Cerebellar nuclear complex (tissue), 1 donor: ENCODE results near the gene PI4K2B.
"Not testable (repeated sequence)": the region's sequence is repeated elsewhere in the genome, so short reads cannot be mapped to it uniquely, and the experiment has no call there.

Source experiments
- DNase-seq, 2 experiments: peaks; one replicate each; lab custom pipeline; 2025; lab: John Stamatoyannopoulos, UW

The PI4K2B gene

DNA sequence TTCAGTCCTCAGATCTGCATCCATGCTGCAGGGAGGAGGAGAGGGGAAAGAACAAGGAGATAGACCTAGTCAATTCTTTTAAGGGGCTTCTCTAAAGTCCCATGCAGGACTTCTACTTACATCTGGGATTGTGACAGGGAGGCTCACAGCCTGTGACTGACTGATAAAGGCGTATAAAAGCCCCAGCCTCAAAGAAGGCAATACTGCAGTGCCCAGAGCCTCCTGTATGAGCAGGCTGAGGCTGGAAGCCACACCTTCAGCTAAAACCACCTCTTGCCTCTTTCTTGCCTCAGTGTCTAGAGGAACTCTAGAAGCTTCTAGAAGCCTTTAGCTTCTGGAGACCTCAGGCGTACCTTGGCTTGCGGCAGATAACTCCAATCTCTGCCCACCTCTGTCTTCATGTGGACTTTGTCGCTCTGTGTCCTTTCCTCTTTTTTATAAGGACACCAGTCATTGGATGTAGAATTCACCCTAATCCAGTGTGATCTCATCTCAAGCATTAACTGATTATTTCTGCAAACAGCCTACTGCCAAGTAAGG lies 72.8 kb downstream of the PI4K2B start:
- DNase-seq, result no peak

DNA sequence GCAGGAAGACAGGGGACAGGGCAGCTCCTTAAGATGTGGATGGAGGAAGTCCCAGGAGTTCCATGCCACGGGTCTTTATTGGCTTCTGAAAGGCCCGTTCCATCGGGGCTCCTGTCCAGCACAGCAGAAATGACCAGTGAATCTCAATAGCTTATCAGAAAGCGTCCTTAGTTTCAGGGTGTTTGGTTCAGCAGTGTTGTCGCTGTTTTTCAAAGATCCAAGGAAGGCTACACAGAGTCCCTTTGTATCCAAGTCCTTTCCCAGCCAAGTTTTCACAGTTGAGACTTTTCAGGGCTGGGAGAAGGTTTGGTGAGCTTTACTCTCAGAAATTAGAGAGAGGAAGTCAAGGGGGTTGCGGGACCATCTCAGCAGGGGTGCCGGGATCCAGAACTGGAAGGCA lies 73.8 kb downstream of the PI4K2B start:
- DNase-seq, result no peak

DNA sequence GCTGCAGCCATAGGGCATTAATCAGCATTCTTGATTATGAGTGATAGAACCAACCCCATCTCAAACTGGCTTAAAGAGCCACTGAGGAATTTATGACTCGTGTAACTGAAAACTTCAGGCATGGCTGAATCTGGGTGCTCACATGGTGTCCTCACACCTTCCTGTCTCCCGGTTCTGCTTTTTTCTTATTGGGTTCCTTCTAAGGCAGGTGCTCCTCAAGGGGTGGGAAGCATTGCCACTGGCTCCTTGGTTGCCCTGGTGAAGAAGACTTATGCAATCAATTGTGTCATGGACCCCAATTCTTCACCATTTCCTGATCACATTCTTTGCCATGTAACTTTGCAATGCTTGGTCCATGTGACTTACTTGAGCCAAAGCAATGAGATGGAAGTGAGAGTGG lies 74.5 kb downstream of the PI4K2B start:
- no peak for DNase-seq

DNA sequence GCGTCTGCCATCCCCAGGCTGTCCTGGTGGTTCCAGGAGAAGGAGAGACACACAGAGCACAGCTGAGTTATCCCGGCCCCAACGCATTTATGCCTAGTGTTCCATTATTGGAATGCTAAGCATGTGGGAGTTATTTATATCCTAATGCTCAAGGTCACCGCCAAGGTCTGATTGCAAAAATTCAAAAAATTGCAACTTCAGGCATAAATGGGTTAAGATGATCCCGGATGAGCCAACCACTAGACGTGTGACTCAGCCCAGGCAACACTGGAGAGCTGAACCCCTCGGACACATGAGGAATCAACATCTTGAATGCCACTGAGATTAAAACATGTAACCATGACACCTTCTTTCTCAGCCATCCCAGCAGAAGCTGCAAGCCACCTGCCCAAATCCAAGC lies 74.9 kb downstream of the PI4K2B start:
- DNase-seq, result no peak

DNA sequence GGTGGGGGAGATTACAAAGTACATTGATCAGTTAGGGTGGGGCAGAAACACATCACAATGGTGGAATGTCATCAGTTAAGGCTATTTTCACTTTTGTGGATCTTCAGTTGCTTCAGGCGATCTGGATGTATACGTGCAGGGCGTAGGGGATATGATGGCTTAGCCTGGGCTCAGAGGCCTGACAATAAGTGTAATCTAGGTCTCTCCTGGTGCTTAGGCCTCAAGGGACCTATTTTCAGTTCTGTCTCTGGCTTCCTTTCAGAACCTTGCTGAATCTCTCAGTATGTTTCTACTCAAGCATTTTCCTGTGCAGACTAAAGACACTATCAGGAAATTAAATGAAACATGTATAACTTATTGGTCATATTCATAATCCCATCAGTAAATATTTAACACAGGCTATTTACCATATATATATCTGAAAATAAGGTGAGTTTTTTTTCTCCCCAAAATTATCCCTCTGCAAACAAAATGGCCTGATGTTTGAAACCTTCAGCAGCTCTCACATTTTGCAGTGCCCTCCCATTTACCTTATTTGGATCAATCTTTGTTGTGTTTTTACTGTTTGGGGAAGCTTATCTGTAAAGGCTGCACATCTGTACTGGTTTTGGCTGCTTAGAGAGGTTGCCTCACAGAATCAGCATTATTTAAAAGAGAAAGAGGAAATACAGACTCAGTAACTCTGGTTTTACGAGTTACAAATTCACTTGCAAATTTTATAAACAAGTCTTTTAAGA lies 76.4 kb downstream of the PI4K2B start:
- no peak for DNase-seq

DNA sequence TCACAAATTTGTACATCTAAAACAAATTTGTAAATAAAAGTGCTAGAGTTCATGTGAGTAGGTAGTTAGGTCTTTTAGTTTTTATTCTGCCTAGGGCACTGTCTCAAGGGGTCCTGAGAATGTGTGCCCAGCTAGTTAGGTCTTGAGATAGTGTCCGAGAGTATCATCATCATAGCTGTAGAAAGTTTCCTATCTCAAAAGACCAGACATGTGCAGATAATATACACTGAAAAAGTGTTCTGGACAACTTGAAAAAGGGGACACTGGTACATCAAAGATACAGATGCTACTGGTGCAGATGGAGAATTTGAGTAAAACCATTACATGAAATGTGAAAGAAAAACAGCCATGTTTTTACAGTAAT lies 77.0 kb downstream of the PI4K2B start:
- no peak for DNase-seq

DNA sequence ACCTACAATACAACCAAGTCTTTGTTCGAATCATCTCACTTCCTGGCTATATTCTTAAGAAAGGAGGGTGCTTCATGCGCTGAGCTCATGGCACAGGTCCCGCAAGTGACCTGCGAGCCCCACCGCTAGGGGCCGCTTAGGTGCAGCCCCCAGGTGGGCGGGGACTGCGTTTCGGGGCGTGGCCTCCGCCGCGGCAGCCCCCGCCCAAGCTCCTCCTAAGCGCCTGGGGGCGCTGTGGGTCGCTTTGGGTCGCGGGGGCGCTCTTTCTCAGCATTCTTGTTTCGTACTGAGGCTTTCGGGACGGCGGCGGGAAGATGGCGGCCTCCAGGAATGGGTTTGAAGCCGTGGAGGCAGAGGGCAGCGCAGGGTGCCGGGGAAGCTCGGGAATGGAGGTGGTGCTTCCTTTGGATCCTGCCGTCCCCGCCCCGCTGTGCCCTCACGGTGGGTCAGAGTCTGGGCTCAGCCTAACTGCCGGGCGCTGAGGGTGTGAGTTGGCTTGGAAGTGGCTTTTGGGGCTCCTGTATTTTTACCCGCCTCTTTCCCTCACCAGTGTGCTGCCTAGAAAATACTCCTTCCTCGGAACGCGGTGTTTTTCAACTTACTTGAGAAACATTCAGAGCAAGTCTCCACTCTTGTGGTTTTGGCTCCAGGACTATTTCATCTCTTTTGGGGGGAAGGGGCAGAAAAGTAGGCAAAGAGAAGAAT lies 78.8 kb downstream of the PI4K2B start, which contains the start of gene ZCCHC4:
TSS of gene ZCCHC4 (plus strand) at position 279 of the 705 bp plus-strand sequence. CDS start at position 315, 36 bp downstream.
- peak in 1 of 2 experiments; percentile 31 for DNase-seq

DNA sequence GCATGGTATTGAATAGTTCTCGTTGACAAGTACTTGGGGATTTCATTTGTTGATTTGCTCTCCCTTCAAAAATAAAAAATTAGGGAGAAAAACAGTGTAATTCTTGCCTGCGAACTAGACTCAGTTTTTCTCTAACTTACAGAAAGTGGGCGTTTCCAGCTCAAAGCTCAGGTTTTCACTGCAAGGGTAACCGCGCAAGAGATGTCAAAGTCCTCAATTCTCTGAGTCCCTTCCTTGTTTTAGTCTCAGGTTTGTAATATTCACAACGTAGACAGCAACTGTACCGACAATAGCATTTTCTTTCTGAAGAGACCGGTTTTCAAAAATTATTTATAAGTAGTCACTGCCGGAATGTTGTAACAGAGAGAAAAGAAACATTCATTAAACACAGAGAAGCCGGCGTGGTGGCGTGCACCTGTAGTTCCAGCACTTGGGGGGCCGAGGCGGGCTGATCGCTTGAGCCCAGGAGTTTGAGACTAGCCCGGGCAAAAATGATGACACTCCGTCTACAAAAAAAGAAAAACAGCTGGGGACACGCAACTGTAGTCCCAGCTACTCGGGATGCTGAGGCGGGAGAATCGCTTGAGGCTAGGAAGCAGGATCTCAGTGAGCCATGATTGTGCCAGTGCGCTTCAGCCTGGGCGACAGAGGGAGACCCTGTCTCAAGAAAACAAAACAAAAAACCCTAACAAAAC lies 79.5 kb downstream of the PI4K2B start:
- DNase-seq, result no peak

DNA sequence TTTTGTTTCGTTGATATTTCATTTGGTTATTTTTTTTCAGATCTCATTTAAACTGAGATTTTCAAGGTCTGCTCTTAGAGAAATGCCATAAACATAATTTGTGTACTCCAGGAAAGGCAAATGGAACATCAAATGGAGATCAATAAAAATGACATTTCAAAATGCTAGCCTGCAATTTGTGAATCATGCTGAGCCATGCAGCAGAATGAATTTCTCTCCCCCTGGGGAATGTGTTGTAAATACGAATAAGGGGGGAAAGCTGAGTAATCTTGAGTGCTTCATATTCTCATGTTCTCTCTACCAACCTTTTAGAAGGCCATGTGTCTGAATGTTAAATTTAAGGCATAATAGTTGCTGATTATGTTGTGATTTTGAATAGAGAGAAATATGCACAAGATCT lies 86.5 kb downstream of the PI4K2B start:
- no peak for DNase-seq

DNA sequence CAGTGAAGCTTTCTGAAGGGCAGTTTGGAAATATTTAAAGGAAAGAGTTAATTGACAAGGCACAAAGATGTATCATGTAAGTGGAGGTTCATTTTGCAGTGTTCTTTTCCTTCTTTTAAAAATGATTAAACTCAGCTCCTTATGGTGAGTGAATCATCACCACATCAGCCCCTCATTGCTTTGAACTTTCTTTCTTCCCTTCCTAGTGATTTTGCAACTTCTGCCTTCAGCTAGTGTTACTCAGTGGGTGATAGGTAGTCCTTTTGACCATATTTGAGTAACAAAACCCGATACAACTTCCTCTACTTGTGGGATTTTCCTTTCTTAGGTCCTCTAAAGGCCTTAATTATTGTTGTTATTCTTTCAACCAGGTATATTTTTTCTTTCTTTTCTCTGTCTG lies 86.9 kb downstream of the PI4K2B start:
- no peak for DNase-seq

DNA sequence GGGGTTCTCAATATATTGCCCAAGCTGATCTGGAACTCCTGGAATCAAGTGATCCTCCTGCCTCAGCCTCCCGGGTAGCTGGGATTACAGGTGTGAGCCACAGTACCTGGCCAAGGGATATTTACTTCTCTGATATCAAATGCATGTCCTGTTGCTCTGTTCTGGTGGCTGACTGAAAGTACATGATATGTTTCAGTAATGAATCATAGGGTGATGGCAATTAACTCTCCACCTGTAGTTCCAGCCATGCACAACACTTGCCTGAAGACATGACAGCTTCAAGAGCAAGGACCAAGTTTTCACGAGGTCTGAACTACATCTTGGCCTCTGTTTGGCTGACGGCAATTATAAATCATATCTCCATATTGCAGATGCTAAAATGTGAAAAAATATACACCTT lies 87.9 kb downstream of the PI4K2B start:
- DNase-seq, result no peak

DNA sequence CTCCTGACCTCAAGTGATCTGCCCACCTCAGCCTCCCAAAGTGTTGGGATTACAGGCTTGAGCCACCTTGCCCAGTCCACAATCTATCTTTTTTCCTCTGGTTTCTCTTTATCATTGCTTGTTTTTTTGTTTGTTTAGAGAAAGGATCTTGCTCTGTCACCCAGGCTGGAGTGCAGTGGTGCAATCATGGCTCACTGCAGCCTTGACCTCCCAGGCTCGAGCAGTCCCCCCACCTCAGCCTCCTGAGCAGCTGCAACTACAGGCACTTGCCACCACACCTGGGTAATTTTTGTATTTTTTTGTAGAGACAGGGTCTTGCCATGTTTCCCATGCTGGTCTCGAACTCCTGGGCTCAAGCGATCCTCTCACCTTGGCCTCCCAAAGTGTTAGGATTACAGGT lies 94.6 kb downstream of the PI4K2B start:
- DNase-seq, result not testable (repeated sequence)
